Spleen (tissue), 11 donors: ENCODE measurements around the gene MCTP1. TPM values are rescaled to one million over a fixed set of nuclear protein-coding genes. Genes with fewer than 3 reads are reported as not detected.

ENCODE experiments used
- DNase-seq: peaks from one replicate; pipeline ENCODE4 v3.0.0-alpha.2; 2020
- H3K27ac ChIP-seq, 8 donors: fragments of 200-600 bp; sonication (generic) in 7 of 8; 1 replicate in 4 of 8; 2 replicates in 4 of 8; pipeline versions ENCODE4 v1.5.0 to v1.8.0; 2016 to 2021; ENCODE audit warnings: inconsistent platforms in 4 of 8, mild to moderate bottlenecking in 4 of 8, moderate library complexity in 1 of 8
- H3K27me3 ChIP-seq, 7 donors: fragments of 200-600 bp; sonication (generic) in 6 of 7; replicated peaks in 1 of 7; 1 replicate in 4 of 7; 2 replicates in 3 of 7; pipeline versions ENCODE4 v1.5.0 to v1.8.0; 2016 to 2021; ENCODE audit warnings: inconsistent platforms in 3 of 7, mild to moderate bottlenecking in 1 of 7
- H3K36me3 ChIP-seq, 6 donors: fragments of 200-600 bp; sonication (generic) in 5 of 6; 1 replicate in 4 of 6; 2 replicates in 2 of 6; pipeline versions ENCODE4 v1.5.0 to v1.8.0; 2016 to 2021; ENCODE audit warnings: inconsistent platforms in 2 of 6
- H3K4me1 ChIP-seq, 6 donors: fragments of 200-600 bp; sonication (generic) in 5 of 6; 1 replicate in 3 of 6; 2 replicates in 3 of 6; pipeline versions ENCODE4 v1.5.0 to v1.8.0; 2016 to 2021; ENCODE audit warnings: inconsistent platforms in 3 of 6
- H3K4me3 ChIP-seq, 8 donors: fragments of 200-600 bp; sonication (generic) in 7 of 8; 1 replicate in 4 of 8; 2 replicates in 4 of 8; pipeline versions ENCODE4 v1.5.0 to v1.8.0; 2016 to 2021; ENCODE audit warnings: inconsistent platforms in 4 of 8, mild to moderate bottlenecking in 4 of 8, moderate library complexity in 2 of 8
- H3K9me3 ChIP-seq, 8 donors: fragments of 200-600 bp; sonication (generic) in 7 of 8; 1 replicate in 4 of 8; 2 replicates in 4 of 8; pipeline versions ENCODE4 v1.5.0 to v1.8.0; 2016 to 2021; ENCODE audit warnings: inconsistent platforms in 4 of 8
- POLR2A ChIP-seq, 3 donors: fragments of 450-650 bp; IDR thresholded peaks; one replicate each; pipeline ENCODE4 v1.5.1; 2017; ENCODE audit warnings: antibody characterized with exemption in 3 of 3, mild to moderate bottlenecking in 1 of 3
- POLR2AphosphoS5 ChIP-seq, 3 donors: sonication (generic); formaldehyde crosslinking; IDR thresholded peaks; one replicate each; pipeline ENCODE4 v1.5.1; 2017; ENCODE audit warnings: antibody characterized with exemption in 3 of 3
- WGBS, 5 donors: extraction: QIAGEN DNeasy Blood & Tissue Kit in 3 of 5; methylation state at CpG; one replicate each; pipeline versions ENCODE4 v1.1.5 to v1.1.7; 2013 to 2018; 5-methylcytosine and 5-hydroxymethylcytosine counted together
- intact Hi-C: fragments of 100-400 bp; cut with DNase I; formaldehyde crosslinking; loops from one replicate; pipeline ENCODE4 v1.15.0; 2023; ENCODE audit warnings: low total_unique reads
- polyA plus RNA-seq, 3 donors: library from polyadenylated mRNA; stranded (reverse); fragments of 200-250 nt; gene quantifications; one replicate each; pipeline ENCODE4 v1.2.1, GENCODE V29; 2013
- total RNA-seq, 7 donors: library from RNA; depleted of rRNA in 3 of 7; stranded (reverse); fragments of >200 nt in 3 of 7; fragmentation: NEBNext Ultra II Directional in 4 of 7; extraction: Animal tissue kit (Norgen Biotek cat#: 25700) in 4 of 7; gene quantifications; one replicate each; pipeline versions ENCODE4 v1.1.0 to v1.2.1, GENCODE V29; 2016 to 2021
- TF ChIP-seq, protein P1 (sequence below), 11 experiments: fragments of 200-600 bp in 7 of 11; fragments of 450-650 bp in 4 of 11; sonication (generic) in 4 of 11; IDR thresholded peaks in 8 of 11; conservative IDR thresholded peaks in 3 of 11; 1 replicate in 7 of 11; 2 replicates in 4 of 11; pipeline versions ENCODE4 v1.4.0 to v1.8.0; 2016 to 2021; ENCODE audit warnings: antibody characterized with exemption in 11 of 11, inconsistent platforms in 4 of 11, mild to moderate bottlenecking in 1 of 11
- donor health status: healthy with polysubstance abuse.
- donor health status: DM: no; HTN: no; CAD: no; lungs with moderate emphysema.
- donor health status: DM: no; HTN: no; CAD: no.
- donor health status: Bipolar disorder and iron deficiency.
- donor health status: healthy.
- donor health status: DM: no; HTN: no; CAD: no.
- donor health status: DM: yes; HTN: yes; CAD: no.

The MCTP1 gene
- total and polyA plus RNA-seq, 10 donors = 1.2 to 57.2 (median 29.4) TPM

DNA sequence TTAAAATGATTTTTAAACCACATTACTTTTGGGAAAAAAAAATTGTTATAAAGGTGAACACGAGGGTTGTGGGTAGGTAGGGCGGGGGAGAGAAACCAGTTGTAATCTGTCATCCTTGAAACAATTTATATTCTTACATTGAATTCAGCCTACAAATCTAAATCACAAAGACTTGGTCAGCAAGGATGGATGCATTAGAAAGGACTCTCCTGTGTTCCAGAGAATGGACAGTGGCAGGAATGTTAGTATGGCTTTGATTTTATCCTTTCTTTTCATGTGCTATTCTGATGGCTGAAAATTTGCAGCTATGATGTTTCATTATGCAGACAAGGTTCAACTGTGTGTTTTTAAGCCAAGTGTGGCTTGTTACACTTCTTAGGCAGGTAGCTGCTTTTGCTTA is 431.8 kb downstream of the MCTP1 start:
- no peaks in the 10 kb centered on the region for H3K9me3 ChIP-seq
- intact Hi-C loops = no loop called here
- no peaks in the 10 kb centered on the region for H3K4me1 ChIP-seq
- H3K27ac ChIP-seq = no peak overlapping the region
- H3K36me3 ChIP-seq = peaks cover 0 to 3% (median 0%) of the 10 kb centered on the region in 6 donors
- no peaks in the 10 kb centered on the region for H3K27me3 ChIP-seq
- WGBS, 5 donors = 82 to 91% (median 89%) methylated on average over 2 of the region's 2 CpGs
- H3K4me3 ChIP-seq = no peak overlapping the region
- TF ChIP-seq POLR2AphosphoS5 (IDR thresholded peaks at IDR 0.05) (no peak), POLR2A (IDR thresholded peaks at IDR 0.05) (no peak)
- TF ChIP-seq, protein P1, sequence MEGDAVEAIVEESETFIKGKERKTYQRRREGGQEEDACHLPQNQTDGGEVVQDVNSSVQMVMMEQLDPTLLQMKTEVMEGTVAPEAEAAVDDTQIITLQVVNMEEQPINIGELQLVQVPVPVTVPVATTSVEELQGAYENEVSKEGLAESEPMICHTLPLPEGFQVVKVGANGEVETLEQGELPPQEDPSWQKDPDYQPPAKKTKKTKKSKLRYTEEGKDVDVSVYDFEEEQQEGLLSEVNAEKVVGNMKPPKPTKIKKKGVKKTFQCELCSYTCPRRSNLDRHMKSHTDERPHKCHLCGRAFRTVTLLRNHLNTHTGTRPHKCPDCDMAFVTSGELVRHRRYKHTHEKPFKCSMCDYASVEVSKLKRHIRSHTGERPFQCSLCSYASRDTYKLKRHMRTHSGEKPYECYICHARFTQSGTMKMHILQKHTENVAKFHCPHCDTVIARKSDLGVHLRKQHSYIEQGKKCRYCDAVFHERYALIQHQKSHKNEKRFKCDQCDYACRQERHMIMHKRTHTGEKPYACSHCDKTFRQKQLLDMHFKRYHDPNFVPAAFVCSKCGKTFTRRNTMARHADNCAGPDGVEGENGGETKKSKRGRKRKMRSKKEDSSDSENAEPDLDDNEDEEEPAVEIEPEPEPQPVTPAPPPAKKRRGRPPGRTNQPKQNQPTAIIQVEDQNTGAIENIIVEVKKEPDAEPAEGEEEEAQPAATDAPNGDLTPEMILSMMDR (IDR thresholded peaks at IDR 0.05 in 8 of 11, conservative IDR thresholded peaks at IDR 0.05 in 3 of 11) = no peak
- no peak for DNase-seq

DNA sequence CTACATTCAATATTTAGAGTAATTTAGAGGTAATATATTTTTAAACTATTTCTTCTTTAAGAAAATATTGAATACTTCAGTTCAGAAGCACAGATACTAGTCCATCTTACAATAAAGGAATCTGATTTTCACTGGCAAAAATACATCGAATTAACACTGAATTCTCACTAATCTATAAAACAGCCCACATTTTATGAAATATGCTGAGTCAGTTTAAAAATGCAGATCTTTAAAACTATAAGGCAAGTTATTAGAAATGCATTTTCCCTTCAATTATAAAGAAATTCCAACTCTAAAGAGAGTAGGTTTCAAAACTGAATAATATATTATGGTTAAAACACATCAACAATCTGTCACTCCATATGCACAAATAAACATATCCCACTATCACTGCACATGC is 433.9 kb downstream of the MCTP1 start:
- Histone ChIP-seq H3K36me3 (peaks cover 0 to 16% (median 0%) of the 10 kb centered on the region in 6 donors), H3K27ac (no peak overlapping the region), H3K27me3 (no peaks in the 10 kb centered on the region), H3K9me3 (no peaks in the 10 kb centered on the region), H3K4me1 (no peaks in the 10 kb centered on the region), H3K4me3 (no peak overlapping the region)
- intact Hi-C loops = no loop called here
- no peak for DNase-seq
- WGBS, 5 donors = 79 to 87% (median 83%) methylated on average over 1 of the region's 1 CpG
- TF ChIP-seq POLR2A (IDR thresholded peaks at IDR 0.05) (no peak), POLR2AphosphoS5 (IDR thresholded peaks at IDR 0.05) (no peak)
- TF ChIP-seq, protein P1 (IDR thresholded peaks at IDR 0.05 in 8 of 11, conservative IDR thresholded peaks at IDR 0.05 in 3 of 11) = no peak

DNA sequence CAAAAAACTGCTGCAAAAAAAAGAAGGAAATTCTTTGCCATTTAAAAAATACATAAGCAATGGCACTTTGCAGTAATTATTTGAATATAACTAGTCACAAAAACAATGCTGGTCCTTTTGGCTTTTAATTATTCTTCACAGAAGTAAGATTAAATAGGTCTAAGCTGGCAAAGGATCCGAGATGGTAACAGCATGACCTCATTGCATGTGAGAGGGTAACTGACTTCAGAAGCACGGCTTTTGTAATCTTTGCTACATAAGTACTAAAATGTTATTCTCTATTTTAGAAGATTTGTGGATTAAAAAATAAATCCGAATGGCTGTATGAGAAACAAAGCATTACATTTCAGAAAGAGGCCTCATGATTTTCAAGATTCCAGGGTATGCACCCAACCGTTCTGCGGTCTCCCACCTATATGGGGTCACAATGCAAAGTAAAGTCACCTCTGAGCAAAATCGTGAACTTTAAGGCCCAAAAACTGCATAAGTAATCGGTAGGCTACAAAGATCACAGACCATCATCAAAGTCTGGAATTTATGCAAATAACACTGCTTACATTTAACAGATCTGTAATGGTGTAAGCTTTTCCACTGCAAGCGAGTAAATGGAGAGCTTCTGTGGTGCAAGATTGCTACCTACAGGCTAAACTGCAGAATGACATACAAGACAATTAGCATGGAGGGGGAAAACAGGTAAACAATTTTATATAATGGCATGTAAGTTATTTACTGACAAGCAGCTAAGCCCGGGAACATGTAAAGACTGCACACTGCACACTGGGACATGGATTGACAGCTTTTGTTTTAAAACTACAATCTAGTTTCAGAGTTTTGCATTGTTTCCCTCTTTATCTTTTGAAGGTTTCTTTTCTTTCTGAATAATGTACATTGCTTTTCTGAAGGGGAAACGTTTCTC is 434.8 kb downstream of the MCTP1 start:
- no peaks in the 10 kb centered on the region for H3K4me1 ChIP-seq
- intact Hi-C loops = no loop called here
- H3K27ac ChIP-seq = no peak overlapping the region
- H3K4me3 ChIP-seq = no peak overlapping the region
- H3K36me3 ChIP-seq = peaks cover 0 to 16% (median 0%) of the 10 kb centered on the region in 6 donors
- H3K9me3 ChIP-seq = no peaks in the 10 kb centered on the region
- TF ChIP-seq, protein P1 (IDR thresholded peaks at IDR 0.05 in 8 of 11, conservative IDR thresholded peaks at IDR 0.05 in 3 of 11) = peak in 10 of 11 experiments; percentile 17 to 58 (median 48)
- no peak for TF ChIP-seq POLR2AphosphoS5 (IDR thresholded peaks at IDR 0.05)
- TF ChIP-seq POLR2A (IDR thresholded peaks at IDR 0.05) = no peak
- no peaks in the 10 kb centered on the region for H3K27me3 ChIP-seq
- 45 to 63% (median 54%) methylated on average over 10 of the region's 10 CpGs for WGBS, 5 donors
- no peak for DNase-seq

DNA sequence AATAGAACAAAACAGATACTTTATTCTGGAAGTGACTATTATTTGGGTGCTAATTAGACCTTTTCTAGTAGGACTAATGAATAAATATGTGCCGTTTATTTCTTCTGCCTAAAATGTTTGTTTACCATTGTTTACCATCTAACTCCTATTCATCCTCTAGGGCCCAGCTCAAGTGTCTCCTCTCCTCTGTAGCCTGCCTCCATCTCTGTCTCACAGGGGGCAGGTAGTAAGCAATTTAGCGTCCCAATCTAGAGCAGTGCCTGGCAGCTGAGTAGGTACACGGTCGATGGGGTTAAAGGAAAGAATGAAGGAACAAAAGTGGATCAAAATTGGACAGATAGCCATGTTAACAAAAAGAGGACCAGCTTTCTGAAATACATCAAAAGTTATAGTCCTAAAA is 435.6 kb downstream of the MCTP1 start:
- no peaks in the 10 kb centered on the region for H3K27me3 ChIP-seq
- no peak overlapping the region for H3K27ac ChIP-seq
- TF ChIP-seq POLR2AphosphoS5 (IDR thresholded peaks at IDR 0.05) = no peak
- TF ChIP-seq, protein P1 (IDR thresholded peaks at IDR 0.05 in 8 of 11, conservative IDR thresholded peaks at IDR 0.05 in 3 of 11) = no peak
- no peak for TF ChIP-seq POLR2A (IDR thresholded peaks at IDR 0.05)
- 70 to 85% (median 83%) methylated on average over 4 of the region's 4 CpGs for WGBS, 5 donors
- H3K4me3 ChIP-seq = no peak overlapping the region
- DNase-seq = no peak
- peaks cover 0 to 16% (median 0%) of the 10 kb centered on the region in 6 donors for H3K36me3 ChIP-seq
- H3K4me1 ChIP-seq = no peaks in the 10 kb centered on the region
- intact Hi-C loops = no loop called here
- H3K9me3 ChIP-seq = no peaks in the 10 kb centered on the region
